HepG2 (cell line): ENCODE measurements around the gene CLDN7. TPM values are rescaled to one million over a fixed set of nuclear protein-coding genes. Genes with fewer than 3 reads are reported as not detected.
A peak's percentile ranks its signal among the peaks of the same experiment; 100 is the strongest.

Source experiments
- ATAC-seq: fragments of 200-7000 bp; cut with Tn5 transposase; 3 replicates; pipeline ENCODE4 v1.9.1; 2020; ENCODE audit warnings: mild to moderate bottlenecking, moderate library complexity
- BruUV-seq: library from RNA; stranded (reverse); fragments of 400-500 nt; replicated peaks from 2 replicates; lab custom pipeline; 2021; lab: Mats Ljungman, UMichigan
- CTCF ChIA-PET: fragments of 300-600 bp; formaldehyde crosslinking; extraction: SDS; loops from one replicate; lab custom pipeline; 2021; ENCODE audit warnings: low total read pairs, inconsistent platforms, low intra/inter-chr PET ratio; lab: Yijun Ruan, JAX
- POLR2A ChIA-PET: fragments of 350-600 bp; sonication (Branson Sonifier 250); formaldehyde crosslinking; loops from one replicate; lab custom pipeline; 2020; ENCODE audit warnings: antibody characterized with exemption, inconsistent platforms; lab: Yijun Ruan, JAX
- DNase-seq: peaks from one replicate; pipeline ENCODE4 v3.0.0-alpha.2; 2015; ENCODE audit warnings: low spot score
- FAIRE-seq: peaks from 3 replicates; lab custom pipeline; 2011; peaks lifted over from hg19 to GRCh38; lab: Jason Lieb, UNC
- H2AFZ ChIP-seq: one replicate; pipeline ENCODE4 v1.6.1; 2011; ENCODE audit warnings: low read length, inconsistent platforms
- H3K27ac ChIP-seq: fragments of 300-600 bp; 3 replicates; pipeline ENCODE4 v1.8.0; 2011; ENCODE audit warnings: mixed run types, mild to moderate bottlenecking, mixed read lengths, low read length, inconsistent platforms; ENCODE audit not compliant: insufficient read depth; ENCODE audit errors: extremely low read length
- H3K27me3 ChIP-seq, 2 experiments: fragments of 200-600 bp in 1 of 2; 2 replicates in 1 of 2; 3 replicates in 1 of 2; pipeline versions ENCODE4 v1.6.0 to v1.8.0; 2011; ENCODE audit warnings: low read length in 2 of 2, mild to moderate bottlenecking in 2 of 2, moderate library complexity in 2 of 2, inconsistent platforms in 1 of 2; ENCODE audit not compliant: insufficient read depth in 2 of 2, control insufficient read depth in 1 of 2
- H3K36me3 ChIP-seq, 2 experiments: fragments of 200-600 bp in 1 of 2; replicated peaks in 1 of 2; 2 replicates in 1 of 2; 3 replicates in 1 of 2; pipeline versions ENCODE4 v1.5.1 to v1.8.0; 2011; ENCODE audit warnings: low read length in 2 of 2, inconsistent platforms in 1 of 2; ENCODE audit not compliant: insufficient read depth in 2 of 2, control insufficient read depth in 1 of 2
- H3K4me1 ChIP-seq: 2 replicates; pipeline ENCODE4 v1.5.1; 2012; ENCODE audit warnings: low read length, inconsistent platforms; ENCODE audit not compliant: insufficient read depth
- H3K4me2 ChIP-seq: 2 replicates; pipeline ENCODE4 v1.6.0; 2011; ENCODE audit warnings: low read depth, low read length, inconsistent platforms
- H3K4me3 ChIP-seq, 3 experiments: fragments of 200-600 bp in 1 of 3; sonication (generic), shearing (Covaris generic) in 1 of 3; replicated peaks in 1 of 3; 2 replicates each; pipeline ENCODE4 v1.5.1; 2011 to 2016; ENCODE audit warnings: low read length in 3 of 3, inconsistent platforms in 2 of 3, low read depth in 2 of 3, mild to moderate bottlenecking in 2 of 3, control low read depth in 1 of 3, mixed read lengths in 1 of 3; ENCODE audit not compliant: insufficient read depth in 1 of 3
- H3K79me2 ChIP-seq: one replicate; pipeline ENCODE4 v1.6.1; 2011; ENCODE audit warnings: low read length, inconsistent platforms; ENCODE audit not compliant: insufficient read depth
- H3K9ac ChIP-seq: 2 replicates; pipeline ENCODE4 v1.6.0; 2011; ENCODE audit warnings: mild to moderate bottlenecking, low read depth, low read length, inconsistent platforms; ENCODE audit not compliant: insufficient read depth
- H3K9me3 ChIP-seq: 2 replicates; pipeline ENCODE4 v1.5.1; 2012; ENCODE audit warnings: mild to moderate bottlenecking, low read length
- H4K20me1 ChIP-seq: 2 replicates; pipeline ENCODE4 v1.6.0; 2011; ENCODE audit warnings: inconsistent platforms, mild to moderate bottlenecking, low read length, moderate library complexity; ENCODE audit not compliant: insufficient read depth
- FOXA3 ChIP-seq: IDR thresholded peaks from 2 replicates; pipeline ENCODE4 v1.6.1; 2016; ENCODE audit warnings: missing genetic modification reagents, missing compliant biosample characterization
- FOXO1 ChIP-seq: sonication (generic); formaldehyde crosslinking; IDR thresholded peaks from 2 replicates; pipeline ENCODE4 v1.4.0; 2020; ENCODE audit warnings: missing genetic modification reagents
- LBX2 ChIP-seq: sonication (generic); formaldehyde crosslinking; IDR thresholded peaks from 2 replicates; pipeline ENCODE4 v1.5.0; 2020; ENCODE audit warnings: missing genetic modification reagents, mild to moderate bottlenecking, borderline replicate concordance
- NFATC3 ChIP-seq: sonication (generic); formaldehyde crosslinking; IDR thresholded peaks from 2 replicates; pipeline ENCODE4 v1.5.1; 2020; ENCODE audit warnings: mild to moderate bottlenecking, missing genetic modification reagents
- NKX3-1 ChIP-seq: sonication (generic); formaldehyde crosslinking; IDR thresholded peaks from 2 replicates; pipeline ENCODE4 v1.5.0; 2020; ENCODE audit warnings: missing genetic modification reagents
- PHF5A ChIP-seq: IDR thresholded peaks from one replicate; pipeline ENCODE4 v1.6.1; 2018; ENCODE audit warnings: low read depth, missing genetic modification reagents; ENCODE audit not compliant: unreplicated experiment
- SP5 ChIP-seq: IDR thresholded peaks from 2 replicates; pipeline ENCODE4 v1.6.1; 2016; ENCODE audit warnings: low read depth, borderline replicate concordance
- XBP1 ChIP-seq: sonication (generic); formaldehyde crosslinking; IDR thresholded peaks from 2 replicates; pipeline ENCODE4 v1.5.0; 2020; ENCODE audit warnings: missing genetic modification reagents
- ZBTB1 ChIP-seq: sonication (generic); formaldehyde crosslinking; IDR thresholded peaks from 2 replicates; pipeline ENCODE4 v1.4.0; 2020; ENCODE audit warnings: missing genetic modification reagents, borderline replicate concordance
- ZFP36 ChIP-seq: fragments of 150-350 bp; IDR thresholded peaks from 2 replicates; pipeline ENCODE4 v1.6.1; 2018; ENCODE audit warnings: borderline replicate concordance, low read length, low read depth; ENCODE audit not compliant: partially characterized antibody
- ZNF382 ChIP-seq: sonication (generic); formaldehyde crosslinking; IDR thresholded peaks from 2 replicates; pipeline ENCODE4 v1.5.0; 2020; ENCODE audit warnings: missing genetic modification reagents, mild to moderate bottlenecking, borderline replicate concordance
- ZNF556 ChIP-seq: sonication (generic); formaldehyde crosslinking; IDR thresholded peaks from 2 replicates; pipeline ENCODE4 v1.4.0; 2020; ENCODE audit warnings: mild to moderate bottlenecking, missing genetic modification reagents, borderline replicate concordance
- ZNF883 ChIP-seq: sonication (generic); formaldehyde crosslinking; IDR thresholded peaks from 2 replicates; pipeline ENCODE4 v1.5.1; 2020; ENCODE audit warnings: mild to moderate bottlenecking, missing genetic modification reagents; ENCODE audit errors: not compliant biosample characterization
- ZSCAN31 ChIP-seq: sonication (generic); formaldehyde crosslinking; IDR thresholded peaks from 2 replicates; pipeline ENCODE4 v1.5.0; 2020; ENCODE audit warnings: low read depth, mild to moderate bottlenecking, missing genetic modification reagents
- WGBS: methylation state at CpG from one replicate; pipeline ENCODE4 v1.1.6; 2017; ENCODE audit warnings: low lambda C conversion rate; 5-methylcytosine and 5-hydroxymethylcytosine counted together
- in situ Hi-C: cut with HindIII; loops from 2 replicates; pipeline ENCODE4 v1.10.0; 2017; ENCODE audit warnings: low pct_unique_long_range_greater_than_20kb; ENCODE audit not compliant: extremely low pct_ligation_motif_present
- intact Hi-C: fragments of 100-400 bp; cut with micrococcal nuclease; formaldehyde crosslinking; loops from one replicate; pipeline ENCODE4 v1.10.0; 2022; ENCODE audit not compliant: unreplicated experiment
- polyA plus RNA-seq, 8 experiments: library from polyadenylated mRNA; depleted of rRNA in 3 of 8; stranded (reverse) in 7 of 8; unstranded in 1 of 8; fragments of >200 nt; fragmentation: Illumina TruSeq in 4 of 8; extraction: Trizol in 4 of 8; gene quantifications; 2 replicates each; pipeline versions ENCODE4 v1.2.1 to v1.2.3, GENCODE V29; 2011 to 2016; ENCODE audit warnings: low read depth in 4 of 8, missing spikeins in 1 of 8, mixed read lengths in 1 of 8; ENCODE audit not compliant: insufficient read depth in 1 of 8
- total RNA-seq, 5 experiments: library from RNA; depleted of rRNA; stranded (reverse); fragments of >200 nt; fragmentation: Illumina TruSeq; extraction: Trizol; gene quantifications; 2 replicates each; pipeline ENCODE4 v1.2.3, GENCODE V29; 2016; ENCODE audit warnings: low read depth in 1 of 5
- TF ChIP-seq, protein P1 (sequence below): IDR thresholded peaks from 2 replicates; pipeline ENCODE4 v1.4.0; 2020; ENCODE audit warnings: mild to moderate bottlenecking, missing genetic modification reagents
- TF ChIP-seq, protein P2 (sequence below): sonication (generic); formaldehyde crosslinking; IDR thresholded peaks from 2 replicates; pipeline ENCODE4 v1.4.0; 2020; ENCODE audit warnings: missing genetic modification reagents
- TF ChIP-seq, protein P3 (sequence below): sonication (generic); formaldehyde crosslinking; IDR thresholded peaks from 2 replicates; pipeline ENCODE4 v1.8.1; 2023; ENCODE audit warnings: mild to moderate bottlenecking, moderate library complexity, missing genetic modification reagents

Gene CLDN7
- total and polyA plus RNA-seq, 2 of the 13 experiments (the other 11 are each of a cell fraction or from before 2014, with no cell fraction given) = not detected

- Histone ChIP-seq H3K4me2 (peak overlapping the region; percentile 99), H3K27ac (peak overlapping the region; percentile 96), H3K27me3 (peaks cover 0 to 4% of the 10 kb centered on the region in 2 experiments; a peak in 2 of 5 replicates), H3K79me2 (peaks cover 14% of the 10 kb centered on the region), H3K4me3 (peak overlapping the region; percentile 73 to 93 (median 90)), H3K36me3 (peaks cover 5 to 34% of the 10 kb centered on the region in 2 experiments; a peak in 4 of 5 replicates), H2AFZ (peak overlapping the region; percentile 68), H3K9ac (peak overlapping the region; percentile 90), H3K4me1 (peaks cover 67% of the 10 kb centered on the region), H3K9me3 (no peaks in the 10 kb centered on the region), H4K20me1 (peaks cover 10% of the 10 kb centered on the region; the same call in 1 of the 2 replicates)
- BruUV-seq = no TSS peak
- DNase-seq (no peak), ATAC-seq (no peak; the same call in 1 of the 3 replicates), FAIRE-seq (no peak)
- ChIA-PET POLR2A (interaction anchor here (0.6 to 6.8 kb wide), 23 partner anchors 10 to 183 kb away, joined by 3 to 140 read pairs (median 7); partner anchors contain the start of genes ASGR1, ASGR2, CTDNEP1 and DVL2), CTCF (no interaction called here)
- intact Hi-C loops = no loop called here
- in situ Hi-C loops = loop anchor here (5.0 kb wide), 1 partner anchor 42 kb away; the partner anchor contains the start of gene ASGR1
- 1% methylated on average over 11 of the region's 12 CpGs for WGBS
- TF ChIP-seq ZSCAN31 = no peak
- no peak for TF ChIP-seq ZNF883 (CRISPR knock-in tag)
- TF ChIP-seq ZBTB1 (CRISPR knock-in tag) = no peak
- TF ChIP-seq NFATC3 (CRISPR knock-in tag) = no peak
- TF ChIP-seq XBP1 = no peak
- TF ChIP-seq ZNF556 = no peak
- no peak for TF ChIP-seq SP5 (CRISPR knock-in tag)
- TF ChIP-seq LBX2 (CRISPR knock-in tag) = no peak
- TF ChIP-seq PHF5A (CRISPR knock-in tag) = no peak
- no peak for TF ChIP-seq ZFP36
- TF ChIP-seq ZNF382 (CRISPR knock-in tag) = no peak
- TF ChIP-seq, protein P1, sequence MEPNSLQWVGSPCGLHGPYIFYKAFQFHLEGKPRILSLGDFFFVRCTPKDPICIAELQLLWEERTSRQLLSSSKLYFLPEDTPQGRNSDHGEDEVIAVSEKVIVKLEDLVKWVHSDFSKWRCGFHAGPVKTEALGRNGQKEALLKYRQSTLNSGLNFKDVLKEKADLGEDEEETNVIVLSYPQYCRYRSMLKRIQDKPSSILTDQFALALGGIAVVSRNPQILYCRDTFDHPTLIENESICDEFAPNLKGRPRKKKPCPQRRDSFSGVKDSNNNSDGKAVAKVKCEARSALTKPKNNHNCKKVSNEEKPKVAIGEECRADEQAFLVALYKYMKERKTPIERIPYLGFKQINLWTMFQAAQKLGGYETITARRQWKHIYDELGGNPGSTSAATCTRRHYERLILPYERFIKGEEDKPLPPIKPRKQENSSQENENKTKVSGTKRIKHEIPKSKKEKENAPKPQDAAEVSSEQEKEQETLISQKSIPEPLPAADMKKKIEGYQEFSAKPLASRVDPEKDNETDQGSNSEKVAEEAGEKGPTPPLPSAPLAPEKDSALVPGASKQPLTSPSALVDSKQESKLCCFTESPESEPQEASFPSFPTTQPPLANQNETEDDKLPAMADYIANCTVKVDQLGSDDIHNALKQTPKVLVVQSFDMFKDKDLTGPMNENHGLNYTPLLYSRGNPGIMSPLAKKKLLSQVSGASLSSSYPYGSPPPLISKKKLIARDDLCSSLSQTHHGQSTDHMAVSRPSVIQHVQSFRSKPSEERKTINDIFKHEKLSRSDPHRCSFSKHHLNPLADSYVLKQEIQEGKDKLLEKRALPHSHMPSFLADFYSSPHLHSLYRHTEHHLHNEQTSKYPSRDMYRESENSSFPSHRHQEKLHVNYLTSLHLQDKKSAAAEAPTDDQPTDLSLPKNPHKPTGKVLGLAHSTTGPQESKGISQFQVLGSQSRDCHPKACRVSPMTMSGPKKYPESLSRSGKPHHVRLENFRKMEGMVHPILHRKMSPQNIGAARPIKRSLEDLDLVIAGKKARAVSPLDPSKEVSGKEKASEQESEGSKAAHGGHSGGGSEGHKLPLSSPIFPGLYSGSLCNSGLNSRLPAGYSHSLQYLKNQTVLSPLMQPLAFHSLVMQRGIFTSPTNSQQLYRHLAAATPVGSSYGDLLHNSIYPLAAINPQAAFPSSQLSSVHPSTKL (CRISPR knock-in tag) = 0 out of 2 replicates have a peak, but pooled peaks have one; percentile 3
- no peak for TF ChIP-seq FOXA3 (CRISPR knock-in tag)
- TF ChIP-seq NKX3-1 = no peak
- TF ChIP-seq, protein P2, sequence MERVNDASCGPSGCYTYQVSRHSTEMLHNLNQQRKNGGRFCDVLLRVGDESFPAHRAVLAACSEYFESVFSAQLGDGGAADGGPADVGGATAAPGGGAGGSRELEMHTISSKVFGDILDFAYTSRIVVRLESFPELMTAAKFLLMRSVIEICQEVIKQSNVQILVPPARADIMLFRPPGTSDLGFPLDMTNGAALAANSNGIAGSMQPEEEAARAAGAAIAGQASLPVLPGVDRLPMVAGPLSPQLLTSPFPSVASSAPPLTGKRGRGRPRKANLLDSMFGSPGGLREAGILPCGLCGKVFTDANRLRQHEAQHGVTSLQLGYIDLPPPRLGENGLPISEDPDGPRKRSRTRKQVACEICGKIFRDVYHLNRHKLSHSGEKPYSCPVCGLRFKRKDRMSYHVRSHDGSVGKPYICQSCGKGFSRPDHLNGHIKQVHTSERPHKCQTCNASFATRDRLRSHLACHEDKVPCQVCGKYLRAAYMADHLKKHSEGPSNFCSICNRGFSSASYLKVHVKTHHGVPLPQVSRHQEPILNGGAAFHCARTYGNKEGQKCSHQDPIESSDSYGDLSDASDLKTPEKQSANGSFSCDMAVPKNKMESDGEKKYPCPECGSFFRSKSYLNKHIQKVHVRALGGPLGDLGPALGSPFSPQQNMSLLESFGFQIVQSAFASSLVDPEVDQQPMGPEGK (CRISPR knock-in tag) = peak; percentile 9; the same call in 1 of the 2 replicates
- no peak for TF ChIP-seq FOXO1 (CRISPR knock-in tag)
- TF ChIP-seq, protein P3, sequence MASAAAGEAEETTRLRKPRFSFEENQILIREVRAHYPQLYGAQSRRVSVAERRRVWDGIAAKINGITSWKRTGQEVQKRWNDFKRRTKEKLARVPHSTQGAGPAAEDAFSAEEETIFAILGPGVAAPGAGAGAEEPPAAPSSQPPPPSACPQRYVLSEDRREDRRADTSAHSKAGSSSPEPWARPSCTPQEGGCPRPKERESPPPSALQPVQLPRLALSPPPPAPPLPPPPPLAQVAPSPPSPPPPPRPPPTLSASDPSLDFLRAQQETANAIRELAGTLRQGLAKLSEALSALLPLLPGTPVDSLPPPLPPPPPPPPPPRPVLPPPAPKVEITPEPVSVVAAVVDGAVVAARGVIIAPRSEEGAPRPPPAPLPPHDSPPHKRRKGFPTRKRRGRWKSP (CRISPR knock-in tag) = no peak
Observed at GRCh38 chr17:7219229-7219811, 43.0 kb downstream of the CLDN7 start.
